Calu3 (cell line): ENCODE measurements around the gene PTPN13. TPM values are rescaled to one million over a fixed set of nuclear protein-coding genes. Genes with fewer than 3 reads are reported as not detected.

Source experiments
- BruUV-seq: library from RNA; stranded (reverse); fragments of 400-500 nt; replicated peaks from 2 replicates; lab custom pipeline; 2021; lab: Mats Ljungman, UMichigan
- CTCF ChIA-PET: fragments of 300-600 bp; sonication (Branson Sonifier 250); formaldehyde crosslinking; loops from one replicate; lab custom pipeline; 2022; ENCODE audit warnings: antibody characterized with exemption; lab: Charles Lee
- DNase-seq: peaks from one replicate; pipeline ENCODE4 v3.0.0; 2022
- H3K27ac Mint-ChIP-seq: one replicate; pipeline ENCODE4 v1.8.0; 2022; ENCODE audit warnings: mixed read lengths; ENCODE audit not compliant: unreplicated experiment
- H3K27me3 Mint-ChIP-seq: one replicate; pipeline ENCODE4 v1.8.0; 2022; ENCODE audit warnings: mixed read lengths; ENCODE audit not compliant: unreplicated experiment
- H3K36me3 Mint-ChIP-seq: one replicate; pipeline ENCODE4 v1.8.0; 2022; ENCODE audit warnings: mild to moderate bottlenecking, moderate library complexity, mixed read lengths; ENCODE audit not compliant: insufficient read depth, unreplicated experiment
- H3K4me1 Mint-ChIP-seq: one replicate; pipeline ENCODE4 v1.8.0; 2022; ENCODE audit warnings: mild to moderate bottlenecking, low read depth, mixed read lengths; ENCODE audit not compliant: unreplicated experiment
- H3K4me3 Mint-ChIP-seq: one replicate; pipeline ENCODE4 v1.8.0; 2022; ENCODE audit warnings: mild to moderate bottlenecking, low read depth, moderate library complexity, mixed read lengths; ENCODE audit not compliant: unreplicated experiment
- H3K9me3 Mint-ChIP-seq: one replicate; pipeline ENCODE4 v1.8.0; 2022; ENCODE audit warnings: low read depth, mixed read lengths; ENCODE audit not compliant: unreplicated experiment
- intact Hi-C: fragments of 100-400 bp; cut with micrococcal nuclease; formaldehyde crosslinking; loops from one replicate; pipeline ENCODE4 v1.10.0; 2022; ENCODE audit not compliant: unreplicated experiment
- total RNA-seq: library from RNA; stranded (reverse); gene quantifications from 2 replicates; pipeline ENCODE4 v1.2.3, GENCODE V29; 2022
- TF ChIP-seq, protein P1 (sequence below): fragments of 200-600 bp; IDR thresholded peaks from one replicate; pipeline ENCODE4 v1.8.0; 2022; ENCODE audit warnings: antibody characterized with exemption; ENCODE audit not compliant: unreplicated experiment

Gene PTPN13
- total RNA-seq, 1 experiment from 2014 or later: 23.3 TPM

DNA sequence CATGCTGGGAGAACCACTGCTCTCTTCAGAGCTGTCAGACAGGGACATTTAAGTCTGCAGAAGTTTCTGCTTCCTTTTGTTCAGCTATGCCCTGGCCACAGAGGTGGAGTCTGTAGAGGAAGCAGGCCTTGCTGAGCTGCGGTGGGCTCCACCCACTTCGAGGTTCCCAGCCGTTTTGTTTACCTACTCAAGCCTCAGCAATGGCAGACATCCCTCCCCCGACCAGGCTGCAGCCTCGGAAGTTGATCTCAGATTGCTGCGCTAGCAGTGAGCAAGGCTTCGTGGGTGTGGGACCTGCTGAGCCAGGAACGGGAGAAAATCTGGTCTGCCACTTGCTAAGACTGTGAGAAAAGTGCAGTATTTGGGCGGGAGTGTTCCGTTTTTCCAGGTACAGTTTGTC lies 136.2 kb downstream of the PTPN13 start:
- BruUV-seq: no TSS peak
- no peak overlapping the region for H3K4me3 Mint-ChIP-seq
- H3K27me3 Mint-ChIP-seq: no peaks in the 10 kb centered on the region
- intact Hi-C loops: no loop called here
- peaks cover 8% of the 10 kb centered on the region for H3K4me1 Mint-ChIP-seq
- CTCF ChIA-PET: no interaction called here
- H3K27ac Mint-ChIP-seq: no peak overlapping the region
- TF ChIP-seq, protein P1, sequence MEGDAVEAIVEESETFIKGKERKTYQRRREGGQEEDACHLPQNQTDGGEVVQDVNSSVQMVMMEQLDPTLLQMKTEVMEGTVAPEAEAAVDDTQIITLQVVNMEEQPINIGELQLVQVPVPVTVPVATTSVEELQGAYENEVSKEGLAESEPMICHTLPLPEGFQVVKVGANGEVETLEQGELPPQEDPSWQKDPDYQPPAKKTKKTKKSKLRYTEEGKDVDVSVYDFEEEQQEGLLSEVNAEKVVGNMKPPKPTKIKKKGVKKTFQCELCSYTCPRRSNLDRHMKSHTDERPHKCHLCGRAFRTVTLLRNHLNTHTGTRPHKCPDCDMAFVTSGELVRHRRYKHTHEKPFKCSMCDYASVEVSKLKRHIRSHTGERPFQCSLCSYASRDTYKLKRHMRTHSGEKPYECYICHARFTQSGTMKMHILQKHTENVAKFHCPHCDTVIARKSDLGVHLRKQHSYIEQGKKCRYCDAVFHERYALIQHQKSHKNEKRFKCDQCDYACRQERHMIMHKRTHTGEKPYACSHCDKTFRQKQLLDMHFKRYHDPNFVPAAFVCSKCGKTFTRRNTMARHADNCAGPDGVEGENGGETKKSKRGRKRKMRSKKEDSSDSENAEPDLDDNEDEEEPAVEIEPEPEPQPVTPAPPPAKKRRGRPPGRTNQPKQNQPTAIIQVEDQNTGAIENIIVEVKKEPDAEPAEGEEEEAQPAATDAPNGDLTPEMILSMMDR: no peak
- DNase-seq: no peak
- H3K9me3 Mint-ChIP-seq: peaks cover 5% of the 10 kb centered on the region
- H3K36me3 Mint-ChIP-seq: no peaks in the 10 kb centered on the region

DNA sequence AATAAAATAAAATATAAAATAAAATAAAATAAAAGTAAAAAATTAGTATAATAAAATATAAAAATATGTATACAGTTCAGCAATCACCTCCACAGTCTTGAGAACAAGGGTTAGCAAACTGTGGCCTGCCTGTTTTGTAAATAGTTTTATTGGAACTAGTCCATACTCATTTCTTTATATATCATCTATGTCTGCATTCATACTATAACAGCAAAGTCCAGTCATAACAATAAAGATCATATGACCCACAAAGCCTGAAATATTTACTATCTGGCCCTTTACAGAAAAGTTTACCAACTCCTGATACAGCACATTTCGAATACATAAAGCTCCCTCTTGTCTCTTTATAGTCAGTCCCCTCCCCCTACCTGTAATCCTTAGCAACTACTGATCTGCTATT lies 143.1 kb downstream of the PTPN13 start:
- CTCF ChIA-PET: no interaction called here
- intact Hi-C loops: no loop called here
- no peaks in the 10 kb centered on the region for H3K27me3 Mint-ChIP-seq
- no peaks in the 10 kb centered on the region for H3K4me1 Mint-ChIP-seq
- H3K36me3 Mint-ChIP-seq: peaks cover 4% of the 10 kb centered on the region
- no peak overlapping the region for H3K4me3 Mint-ChIP-seq
- H3K27ac Mint-ChIP-seq: no peak overlapping the region
- TF ChIP-seq, protein P1: no peak
- BruUV-seq: no TSS peak
- H3K9me3 Mint-ChIP-seq: peaks cover 2% of the 10 kb centered on the region
- DNase-seq: no peak

DNA sequence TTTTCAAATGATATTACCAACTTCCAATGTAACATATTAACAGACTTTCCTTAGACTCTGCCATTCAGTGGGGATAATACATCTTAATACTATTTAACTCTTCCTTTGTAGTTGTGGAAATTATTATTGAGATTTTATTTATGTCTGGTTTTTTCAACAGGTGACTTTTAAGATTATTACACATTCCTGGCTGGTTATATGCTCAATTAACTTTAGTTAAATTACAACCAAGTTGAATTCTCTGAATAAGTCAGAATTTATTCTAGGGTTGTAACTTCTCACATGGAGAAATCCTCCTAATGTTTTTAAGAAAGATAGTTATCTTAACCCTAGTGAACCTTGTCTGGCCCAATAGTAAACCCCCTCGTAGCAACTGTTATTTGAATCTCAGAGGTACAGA lies 147.7 kb downstream of the PTPN13 start:
- Mint-ChIP-seq H3K36me3 (peaks cover 4% of the 10 kb centered on the region), H3K27ac (no peak overlapping the region), H3K9me3 (peaks cover 2% of the 10 kb centered on the region), H3K4me3 (no peak overlapping the region), H3K4me1 (no peaks in the 10 kb centered on the region), H3K27me3 (no peaks in the 10 kb centered on the region)
- no peak for DNase-seq
- CTCF ChIA-PET: no interaction called here
- intact Hi-C loops: no loop called here
- TF ChIP-seq, protein P1: no peak
- BruUV-seq: no TSS peak

DNA sequence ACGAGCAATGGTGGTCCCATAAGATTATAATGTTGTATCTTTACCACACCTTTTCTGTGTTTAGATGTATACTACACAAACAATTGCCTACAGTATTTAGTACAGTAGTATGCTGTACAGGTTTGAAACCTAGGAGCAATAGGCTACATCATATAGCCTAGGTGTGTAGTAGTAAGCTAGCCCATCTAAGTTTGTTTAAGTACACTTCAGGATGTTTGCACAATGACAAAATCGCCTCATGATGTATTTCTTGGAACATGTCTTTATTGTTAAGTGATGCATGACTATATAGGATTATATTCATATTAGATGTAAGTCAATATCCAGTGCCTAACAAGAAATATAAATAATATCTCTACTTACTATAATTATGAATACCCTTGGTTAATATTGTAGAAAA lies 150.5 kb downstream of the PTPN13 start:
- intact Hi-C loops: no loop called here
- no TSS peak for BruUV-seq
- Mint-ChIP-seq H3K4me1 (no peaks in the 10 kb centered on the region), H3K9me3 (peaks cover 2% of the 10 kb centered on the region), H3K27ac (no peak overlapping the region), H3K4me3 (no peak overlapping the region), H3K36me3 (peaks cover 4% of the 10 kb centered on the region), H3K27me3 (no peaks in the 10 kb centered on the region)
- CTCF ChIA-PET: no interaction called here
- DNase-seq: no peak
- TF ChIP-seq, protein P1: no peak
